ENCODE results near the gene RDX.
A peak's percentile ranks its signal among the peaks of the same experiment; 100 is the strongest.

The RDX gene

DNA sequence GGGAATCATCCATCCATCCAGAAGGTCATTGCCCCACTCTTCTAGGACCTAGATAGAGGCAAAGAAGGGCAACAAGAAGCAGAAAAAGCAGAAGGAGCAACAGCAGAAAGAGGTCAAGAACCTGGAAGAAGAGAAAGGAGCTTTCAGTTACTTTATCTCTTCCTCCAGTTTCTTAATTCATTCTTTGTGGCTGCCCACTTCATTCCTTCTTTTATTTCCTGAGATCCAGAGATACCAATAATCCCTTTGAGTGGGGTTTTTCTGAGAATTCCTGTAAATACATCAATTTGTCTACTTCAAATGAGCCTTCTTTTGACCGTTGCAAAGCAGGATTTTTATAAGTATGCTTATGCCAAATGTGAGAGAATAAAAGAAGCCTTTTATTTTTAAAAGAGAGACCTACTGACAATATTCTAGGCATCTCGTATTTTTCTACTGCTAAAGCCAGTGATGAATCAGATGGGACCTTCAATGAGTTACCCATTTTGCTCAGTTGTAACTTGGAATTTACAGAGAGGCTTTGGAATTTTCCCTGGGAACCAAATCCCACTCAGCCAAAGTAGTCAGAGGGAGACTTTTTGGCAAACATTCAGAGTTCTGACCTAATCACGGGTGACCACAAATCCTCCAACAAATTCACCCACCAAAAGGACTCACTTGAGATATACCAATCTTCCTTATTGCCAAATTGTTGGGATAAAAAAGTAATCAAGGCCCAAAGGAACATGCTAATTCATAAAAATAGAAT is 148.3 kb downstream of the RDX start:
- WGBS (ENCODE audit: extremely low coverage, insufficient coverage, insufficient read length): no CpG with 5 or more reads among the region's 3 CpGs
- no peak for DNase-seq
- Histone ChIP-seq H3K18ac (ENCODE audit: low read length) (no peak overlapping the region), H3K36me3 (ENCODE audit: control insufficient read depth in 1 of 2, insufficient read depth in 2 of 2, low read length in 2 of 2) (peaks cover 7% of the 10 kb centered on the region in 2 experiments), H3K14ac (ENCODE audit: low read length) (no peak overlapping the region), H3K4ac (ENCODE audit: low read depth, low read length) (no peak overlapping the region), H2AFZ (ENCODE audit: insufficient read depth, low read length, poor library complexity) (no peak overlapping the region), H2BK5ac (ENCODE audit: low read depth, low read length, poor library complexity) (no peak overlapping the region), H3K23ac (ENCODE audit: low read length) (no peak overlapping the region), H3K79me1 (ENCODE audit: low read length) (no peaks in the 10 kb centered on the region), H3K4me2 (ENCODE audit: low read length) (no peak overlapping the region), H2BK12ac (ENCODE audit: low read length) (no peak overlapping the region), H4K8ac (ENCODE audit: low read depth, low read length) (no peak overlapping the region), H2AK5ac (ENCODE audit: low read length) (no peak overlapping the region), H3K27me3 (ENCODE audit: insufficient read depth, low read length) (no peaks in the 10 kb centered on the region), H3K9me3 (ENCODE audit: insufficient read depth, low read depth, low read length) (no peaks in the 10 kb centered on the region), H3K4me1 (ENCODE audit: control insufficient read depth in 1 of 2, insufficient read depth in 2 of 2, low read length in 2 of 2) (no peaks in the 10 kb centered on the region), H3K4me3 (ENCODE audit: low read depth, low read length) (no peak overlapping the region), H3K79me2 (ENCODE audit: control insufficient read depth, insufficient read depth, low read length, poor library complexity) (no peaks in the 10 kb centered on the region), H2BK120ac (ENCODE audit: insufficient read depth, low read length, poor library complexity) (no peak overlapping the region), H4K12ac (ENCODE audit: low read depth, low read length) (no peak overlapping the region), H4K91ac (ENCODE audit: low read depth, low read length) (no peak overlapping the region), H3K9ac (ENCODE audit: low read length) (no peak overlapping the region), H3K27ac (ENCODE audit: low read depth, low read length) (no peak overlapping the region)

GRCh38 chr11:110141812-110142211 is 154.6 kb downstream of the RDX start:
- H3K36me3 ChIP-seq (ENCODE audit: control insufficient read depth in 1 of 2, insufficient read depth in 2 of 2, low read length in 2 of 2): peaks cover 5 to 6% of the 10 kb centered on the region in 2 experiments
- no peak overlapping the region for H3K4ac ChIP-seq (ENCODE audit: low read depth, low read length)

GRCh38 chr11:110134110-110134509 is 162.3 kb downstream of the RDX start:
- Histone ChIP-seq H3K9me3 (ENCODE audit: insufficient read depth, low read depth, low read length) (no peaks in the 10 kb centered on the region), H2BK5ac (ENCODE audit: low read depth, low read length, poor library complexity) (no peak overlapping the region), H2AFZ (ENCODE audit: insufficient read depth, low read length, poor library complexity) (no peak overlapping the region), H4K91ac (ENCODE audit: low read depth, low read length) (no peak overlapping the region), H3K4me3 (ENCODE audit: low read depth, low read length) (no peak overlapping the region), H3K4ac (ENCODE audit: low read depth, low read length) (no peak overlapping the region), H3K4me2 (ENCODE audit: low read length) (no peak overlapping the region), H3K79me2 (ENCODE audit: control insufficient read depth, insufficient read depth, low read length, poor library complexity) (no peaks in the 10 kb centered on the region), H3K9ac (ENCODE audit: low read length) (no peak overlapping the region), H3K18ac (ENCODE audit: low read length) (no peak overlapping the region), H4K8ac (ENCODE audit: low read depth, low read length) (no peak overlapping the region), H3K14ac (ENCODE audit: low read length) (no peak overlapping the region), H4K12ac (ENCODE audit: low read depth, low read length) (no peak overlapping the region), H3K36me3 (ENCODE audit: control insufficient read depth in 1 of 2, insufficient read depth in 2 of 2, low read length in 2 of 2) (peaks cover 0 to 4% of the 10 kb centered on the region in 2 experiments), H3K27me3 (ENCODE audit: insufficient read depth, low read length) (no peaks in the 10 kb centered on the region), H3K27ac (ENCODE audit: low read depth, low read length) (no peak overlapping the region), H2BK120ac (ENCODE audit: insufficient read depth, low read length, poor library complexity) (no peak overlapping the region), H2AK5ac (ENCODE audit: low read length) (no peak overlapping the region), H3K4me1 (ENCODE audit: control insufficient read depth in 1 of 2, insufficient read depth in 2 of 2, low read length in 2 of 2) (peaks cover 0 to 2% of the 10 kb centered on the region in 2 experiments), H2BK12ac (ENCODE audit: low read length) (no peak overlapping the region), H3K79me1 (ENCODE audit: low read length) (no peaks in the 10 kb centered on the region), H3K23ac (ENCODE audit: low read length) (no peak overlapping the region)
- no peak for DNase-seq
- no CpG with 5 or more reads among the region's 6 CpGs for WGBS (ENCODE audit: extremely low coverage, insufficient coverage, insufficient read length)

More at GRCh38 chr11:110141812-110142211, 154.6 kb downstream of the RDX start:
- Histone ChIP-seq H4K12ac (ENCODE audit: low read depth, low read length) (no peak overlapping the region), H3K23ac (ENCODE audit: low read length) (no peak overlapping the region), H3K4me3 (ENCODE audit: low read depth, low read length) (no peak overlapping the region), H2BK12ac (ENCODE audit: low read length) (no peak overlapping the region), H3K27me3 (ENCODE audit: insufficient read depth, low read length) (no peaks in the 10 kb centered on the region), H3K79me2 (ENCODE audit: control insufficient read depth, insufficient read depth, low read length, poor library complexity) (no peaks in the 10 kb centered on the region), H2AK5ac (ENCODE audit: low read length) (no peak overlapping the region), H3K9ac (ENCODE audit: low read length) (no peak overlapping the region), H3K14ac (ENCODE audit: low read length) (no peak overlapping the region), H3K27ac (ENCODE audit: low read depth, low read length) (no peak overlapping the region), H3K4me2 (ENCODE audit: low read length) (no peak overlapping the region), H3K4me1 (ENCODE audit: control insufficient read depth in 1 of 2, insufficient read depth in 2 of 2, low read length in 2 of 2) (no peaks in the 10 kb centered on the region), H3K79me1 (ENCODE audit: low read length) (no peaks in the 10 kb centered on the region), H3K18ac (ENCODE audit: low read length) (no peak overlapping the region), H2BK120ac (ENCODE audit: insufficient read depth, low read length, poor library complexity) (no peak overlapping the region), H2AFZ (ENCODE audit: insufficient read depth, low read length, poor library complexity) (no peak overlapping the region), H3K9me3 (ENCODE audit: insufficient read depth, low read depth, low read length) (no peaks in the 10 kb centered on the region), H4K91ac (ENCODE audit: low read depth, low read length) (no peak overlapping the region), H2BK5ac (ENCODE audit: low read depth, low read length, poor library complexity) (no peak overlapping the region), H4K8ac (ENCODE audit: low read depth, low read length) (no peak overlapping the region)
- DNase-seq: peak in 1 of 2 donors; percentile 54

DNA sequence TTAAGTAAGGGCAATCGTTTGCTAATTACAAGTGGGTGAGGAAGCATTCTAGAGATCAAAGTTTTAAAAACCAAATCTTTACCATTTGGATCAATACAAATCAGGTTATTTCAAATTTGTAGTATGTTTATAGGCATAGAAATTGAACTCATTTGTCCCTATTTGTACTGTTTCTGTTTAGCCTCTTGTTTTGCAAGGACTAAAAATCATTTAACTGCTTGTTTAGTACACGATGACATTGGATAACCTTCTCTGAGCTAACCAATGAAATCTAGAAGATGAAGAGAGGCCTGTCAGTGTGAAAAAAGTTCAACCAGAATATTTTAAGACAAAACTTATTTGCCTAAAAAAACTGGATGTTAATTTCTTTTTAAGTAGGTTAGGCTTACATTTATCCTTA is 163.3 kb downstream of the RDX start:
- H3K9ac ChIP-seq (ENCODE audit: low read length): no peak overlapping the region
- no peak overlapping the region for H3K27ac ChIP-seq (ENCODE audit: low read depth, low read length)
- H3K14ac ChIP-seq (ENCODE audit: low read length): no peak overlapping the region
- peaks cover 2% of the 10 kb centered on the region for H3K79me1 ChIP-seq (ENCODE audit: low read length)
- no peaks in the 10 kb centered on the region for H3K79me2 ChIP-seq (ENCODE audit: control insufficient read depth, insufficient read depth, low read length, poor library complexity)
- WGBS (ENCODE audit: extremely low coverage, insufficient coverage, insufficient read length): no CpG with 5 or more reads among the region's 2 CpGs
- H2BK5ac ChIP-seq (ENCODE audit: low read depth, low read length, poor library complexity): no peak overlapping the region
- H4K12ac ChIP-seq (ENCODE audit: low read depth, low read length): no peak overlapping the region
- H3K36me3 ChIP-seq (ENCODE audit: control insufficient read depth in 1 of 2, insufficient read depth in 2 of 2, low read length in 2 of 2): peaks cover 0 to 4% of the 10 kb centered on the region in 2 experiments
- no peak overlapping the region for H2AFZ ChIP-seq (ENCODE audit: insufficient read depth, low read length, poor library complexity)
- no peak overlapping the region for H4K8ac ChIP-seq (ENCODE audit: low read depth, low read length)
- H2BK120ac ChIP-seq (ENCODE audit: insufficient read depth, low read length, poor library complexity): no peak overlapping the region
- H3K18ac ChIP-seq (ENCODE audit: low read length): no peak overlapping the region
- no peak overlapping the region for H4K91ac ChIP-seq (ENCODE audit: low read depth, low read length)
- H3K9me3 ChIP-seq (ENCODE audit: insufficient read depth, low read depth, low read length): no peaks in the 10 kb centered on the region
- H3K4me3 ChIP-seq (ENCODE audit: low read depth, low read length): no peak overlapping the region
- H3K4ac ChIP-seq (ENCODE audit: low read depth, low read length): no peak overlapping the region
- no peak overlapping the region for H3K4me2 ChIP-seq (ENCODE audit: low read length)
- DNase-seq: no peak
- H2BK12ac ChIP-seq (ENCODE audit: low read length): no peak overlapping the region
- no peak overlapping the region for H2AK5ac ChIP-seq (ENCODE audit: low read length)
- H3K4me1 ChIP-seq (ENCODE audit: control insufficient read depth in 1 of 2, insufficient read depth in 2 of 2, low read length in 2 of 2): peaks cover 0 to 2% of the 10 kb centered on the region in 2 experiments
- H3K23ac ChIP-seq (ENCODE audit: low read length): no peak overlapping the region
- no peaks in the 10 kb centered on the region for H3K27me3 ChIP-seq (ENCODE audit: insufficient read depth, low read length)
